K562 (cell line): ENCODE data around the gene TMTC2. TPM values are rescaled to one million over a fixed set of nuclear protein-coding genes. Genes with fewer than 3 reads are reported as not detected.

Source experiments
- ATAC-seq: fragments of 200-7000 bp; cut with Tn5 transposase; 3 replicates; pipeline ENCODE4 v1.9.1; 2020; ENCODE audit warnings: moderate library complexity
- BruUV-seq: library from RNA; stranded (reverse); fragments of 400-500 nt; replicated peaks from 2 replicates; lab custom pipeline; 2021; lab: Mats Ljungman, UMichigan
- CTCF ChIA-PET: fragments of 300-600 bp; formaldehyde crosslinking; extraction: SDS; loops from one replicate; lab custom pipeline; 2021; ENCODE audit warnings: low intra/inter-chr PET ratio; lab: Yijun Ruan, JAX
- POLR2A ChIA-PET: fragments of 300-600, 350-650 bp; sonication (Branson Sonifier 250); formaldehyde crosslinking; extraction: SDS; loops from one replicate; lab custom pipeline; 2021; ENCODE audit warnings: antibody characterized with exemption, inconsistent platforms; lab: Yijun Ruan, JAX
- DNase-seq, 4 experiments: peaks; one replicate each; pipeline versions ENCODE4 v3.0.0 to v3.0.0-alpha.2; 2011 to 2018; ENCODE audit warnings: low spot score in 3 of 4, mixed read lengths in 3 of 4; ENCODE audit errors: extremely low read depth in 1 of 4
- FAIRE-seq: peaks from 2 replicates; lab custom pipeline; 2011; peaks lifted over from hg19 to GRCh38; lab: Jason Lieb, UNC
- H2AFZ ChIP-seq: 2 replicates; pipeline ENCODE4 v1.6.0; 2011; ENCODE audit warnings: low read depth, low read length, control low read depth, inconsistent platforms
- H3K27ac ChIP-seq: fragments of 200-600 bp; 3 replicates; pipeline ENCODE4 v1.8.0; 2011; ENCODE audit warnings: low read depth, mild to moderate bottlenecking, control low read depth, inconsistent platforms, low read length, moderate library complexity, mixed read lengths; ENCODE audit errors: extremely low read depth
- H3K27me3 ChIP-seq, 2 experiments: fragments of 300-600 bp in 1 of 2; 2 replicates in 1 of 2; 3 replicates in 1 of 2; pipeline versions ENCODE4 v1.6.0 to v1.8.0; 2011; ENCODE audit warnings: inconsistent platforms in 2 of 2, low read length in 2 of 2, mild to moderate bottlenecking in 1 of 2, mixed read lengths in 1 of 2, moderate library complexity in 1 of 2; ENCODE audit not compliant: control insufficient read depth in 2 of 2, insufficient read depth in 2 of 2
- H3K36me3 ChIP-seq: fragments of 300-600 bp; 3 replicates; pipeline ENCODE4 v1.8.0; 2011; ENCODE audit warnings: mild to moderate bottlenecking, low read length, inconsistent platforms; ENCODE audit not compliant: control insufficient read depth, insufficient read depth
- H3K4me1 ChIP-seq, 2 experiments: fragments of 200-600 bp in 1 of 2; replicated peaks in 1 of 2; 2 replicates in 1 of 2; 3 replicates in 1 of 2; pipeline versions ENCODE4 v1.5.1 to v1.8.0; 2011; ENCODE audit warnings: inconsistent platforms in 2 of 2, low read length in 2 of 2, mild to moderate bottlenecking in 1 of 2, mixed read lengths in 1 of 2, moderate library complexity in 1 of 2; ENCODE audit not compliant: control insufficient read depth in 2 of 2, insufficient read depth in 2 of 2
- H3K4me2 ChIP-seq: 2 replicates; pipeline ENCODE4 v1.6.1; 2011; ENCODE audit warnings: low read length, control low read depth, inconsistent platforms, mixed read lengths; ENCODE audit not compliant: insufficient read depth
- H3K4me3 ChIP-seq: fragments of 200-600 bp; sonication (generic), shearing (Covaris generic); 2 replicates; pipeline ENCODE4 v1.5.1; 2016; ENCODE audit warnings: control low read depth, inconsistent platforms
- H3K79me2 ChIP-seq: fragments of 200-600 bp; 3 replicates; pipeline ENCODE4 v1.8.0; 2011; ENCODE audit warnings: low read length, inconsistent platforms; ENCODE audit not compliant: control insufficient read depth, insufficient read depth
- H3K9ac ChIP-seq, 2 experiments: 2 replicates each; pipeline versions ENCODE4 v1.6.0 to v1.6.1; 2011; ENCODE audit warnings: low read depth in 2 of 2, low read length in 2 of 2, control low read depth in 1 of 2, inconsistent platforms in 1 of 2, mild to moderate bottlenecking in 1 of 2, mixed read lengths in 1 of 2; ENCODE audit not compliant: insufficient read depth in 1 of 2
- H3K9me1 ChIP-seq: one replicate; pipeline ENCODE4 v1.6.0; 2011; ENCODE audit warnings: inconsistent platforms, mild to moderate bottlenecking, low read length, moderate library complexity; ENCODE audit not compliant: control insufficient read depth, insufficient read depth
- H3K9me3 ChIP-seq: replicated peaks from 2 replicates; pipeline ENCODE4 v1.5.1; 2011; ENCODE audit warnings: low read depth, low read length, inconsistent platforms; ENCODE audit not compliant: control insufficient read depth, insufficient read depth
- H4K20me1 ChIP-seq: replicated peaks from 2 replicates; pipeline ENCODE4 v1.6.1; 2011; ENCODE audit warnings: low read length, inconsistent platforms, mixed read lengths; ENCODE audit not compliant: control insufficient read depth, insufficient read depth
- CBX2 ChIP-seq: fragments of 200-600 bp; sonication (generic); IDR thresholded peaks from one replicate; pipeline ENCODE4 v1.6.1; 2012; ENCODE audit warnings: mild to moderate bottlenecking, low read length, inconsistent platforms; ENCODE audit not compliant: insufficient read depth, poor library complexity, severe bottlenecking
- PHB ChIP-seq: fragments of 250-450 bp; sonication (Bioruptor Pico); IDR thresholded peaks from 2 replicates; pipeline ENCODE4 v1.5.0; 2021
- TEAD2 ChIP-seq: fragments of 450-650 bp; IDR thresholded peaks from 2 replicates; pipeline ENCODE4 v1.6.1; 2016; ENCODE audit warnings: missing genetic modification characterization, control low read depth, missing compliant biosample characterization
- TFE3 ChIP-seq: fragments of 450-650 bp; formaldehyde crosslinking; IDR thresholded peaks from 2 replicates; pipeline ENCODE4 v1.4.0; 2020; ENCODE audit warnings: mild to moderate bottlenecking, mixed read lengths
- WGBS: fragments of 100-300 bp; shearing (Covaris generic); methylation state at CpG from one replicate; pipeline ENCODE4 v1.1.6; 2016; ENCODE audit warnings: low coverage, mixed read lengths; ENCODE audit not compliant: insufficient coverage; ENCODE audit errors: missing lambda C conversion rate; 5-methylcytosine and 5-hydroxymethylcytosine counted together
- in situ Hi-C: fragments of 300-500 bp; cut with MboI; formaldehyde crosslinking; loops from 4 replicates; pipeline ENCODE4 v1.15.0; 2018; ENCODE audit warnings: inconsistent platforms, mixed read lengths
- intact Hi-C: fragments of 100-400 bp; cut with micrococcal nuclease; formaldehyde crosslinking; loops from 2 replicates; pipeline ENCODE4 v1.14.2; 2022
- polyA plus RNA-seq, 8 experiments: library from polyadenylated mRNA; depleted of rRNA in 4 of 8; stranded (reverse) in 5 of 8; unstranded in 3 of 8; fragments of >200 nt; fragmentation: Nextera tagmentation in 2 of 8; fragmentation: Illumina TruSeq in 1 of 8; extraction: Ambion mirVana in 2 of 8; extraction: Trizol in 1 of 8; gene quantifications; 2 replicates each; pipeline versions ENCODE4 v1.2.1 to v1.2.3, GENCODE V29; 2011 to 2014; ENCODE audit warnings: inconsistent platforms in 1 of 8, missing spikeins in 1 of 8
- total RNA-seq, 7 experiments: library from RNA; depleted of rRNA in 6 of 7; stranded (reverse); fragments of >200 nt in 6 of 7; fragmentation: Illumina TruSeq in 2 of 7; extraction: Trizol in 2 of 7; gene quantifications; 2 replicates each; pipeline versions ENCODE4 v1.2.1 to v1.2.3, GENCODE V29; 2011 to 2021; ENCODE audit warnings: low replicate concordance in 1 of 7

The TMTC2 gene
- total and polyA plus RNA-seq, 9 of the 15 experiments (the other 6 are each of a cell fraction or from before 2014, with no cell fraction given): 0.29 to 1.1 (median 0.55) TPM

DNA sequence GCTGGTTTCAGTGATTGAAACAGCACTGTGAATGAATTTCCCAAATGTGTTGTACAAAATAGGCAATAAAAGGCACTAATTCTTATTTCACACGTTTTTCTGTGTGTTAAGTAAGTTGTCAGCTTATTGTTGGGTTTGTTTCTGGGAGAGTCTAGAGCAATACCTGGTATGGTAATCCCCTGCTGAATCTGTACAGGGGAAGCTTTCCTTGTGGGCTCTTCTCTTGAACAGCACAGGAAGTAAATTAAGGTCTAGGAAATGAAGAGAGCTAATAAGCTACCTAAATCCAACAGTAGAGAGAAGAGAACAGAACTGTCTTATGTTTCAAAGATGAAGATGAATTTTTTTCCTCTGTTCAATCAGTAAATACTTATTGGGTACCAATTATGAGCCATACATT lies 406.7 kb downstream of the TMTC2 start:
- POLR2A ChIA-PET: interaction anchor here (1.0 kb wide), 1 partner anchor 42 kb away, joined by 3 read pairs; no protein-coding TSS in a partner anchor
- no TSS peak for BruUV-seq

More for the DNA sequence above, 406.7 kb downstream of the TMTC2 start:
- no peak overlapping the region for H3K4me2 ChIP-seq
- H4K20me1 ChIP-seq: no peaks in the 10 kb centered on the region
- CTCF ChIA-PET: no interaction called here
- no peaks in the 10 kb centered on the region for H3K9me3 ChIP-seq
- no peak overlapping the region for H3K4me3 ChIP-seq
- no peaks in the 10 kb centered on the region for H3K27me3 ChIP-seq
- FAIRE-seq: no peak
- DNase-seq: no peak
- H2AFZ ChIP-seq: no peak overlapping the region
- intact Hi-C loops: loop anchor here (10.0 kb wide), 1 partner anchor 79 kb away; no protein-coding TSS in a partner anchor
- no peak for ATAC-seq
- in situ Hi-C loops: no loop called here
- no peaks in the 10 kb centered on the region for H3K79me2 ChIP-seq
- no peak overlapping the region for H3K9ac ChIP-seq
- no peak overlapping the region for H3K27ac ChIP-seq
- peaks cover 0 to 6% of the 10 kb centered on the region in 2 experiments; a peak in 3 of 5 replicates for H3K4me1 ChIP-seq
- H3K36me3 ChIP-seq: no peaks in the 10 kb centered on the region
- 7% methylated on average over 1 of the region's 1 CpG for WGBS
- no peak for TF ChIP-seq TFE3 (CRISPR knock-in tag)
- no peak for TF ChIP-seq CBX2
- TF ChIP-seq PHB: no peak
- no peak for TF ChIP-seq TEAD2 (tag)
- no peaks in the 10 kb centered on the region for H3K9me1 ChIP-seq
